CD14-positive monocyte (primary cell): ENCODE measurements around the gene LCOR. TPM values are rescaled to one million over a fixed set of nuclear protein-coding genes. Genes with fewer than 3 reads are reported as not detected.

ENCODE experiments used
- DNase-seq, 3 donors: peaks; one replicate each; pipeline ENCODE4 v3.0.0-alpha.2; 2011 to 2022
- H2AFZ ChIP-seq: 2 replicates; pipeline ENCODE4 v1.6.0; 2012; ENCODE audit warnings: mild to moderate bottlenecking, low read depth, low read length, inconsistent platforms; ENCODE audit not compliant: insufficient read depth, poor library complexity, severe bottlenecking
- H3K27ac ChIP-seq, 2 donors: 1 replicate in 1 of 2; 2 replicates in 1 of 2; pipeline ENCODE4 v1.5.1; 2012 to 2013; ENCODE audit warnings: low read length in 2 of 2, control low read depth in 1 of 2, inconsistent platforms in 1 of 2, low read depth in 1 of 2, mild to moderate bottlenecking in 1 of 2
- H3K27me3 ChIP-seq, 2 donors: one replicate each; pipeline versions ENCODE4 v1.6.0 to v1.6.1; 2011 to 2013; ENCODE audit warnings: low read length in 2 of 2; ENCODE audit not compliant: control insufficient read depth in 2 of 2, insufficient read depth in 2 of 2
- H3K36me3 ChIP-seq, 2 donors: replicated peaks in 1 of 2; 1 replicate in 1 of 2; 2 replicates in 1 of 2; pipeline versions ENCODE4 v1.5.1 to v1.6.1; 2012 to 2013; ENCODE audit warnings: low read length in 2 of 2, control low read depth in 1 of 2, inconsistent platforms in 1 of 2, mild to moderate bottlenecking in 1 of 2; ENCODE audit not compliant: insufficient read depth in 2 of 2, control insufficient read depth in 1 of 2
- H3K4me1 ChIP-seq, 2 donors: 1 replicate in 1 of 2; 2 replicates in 1 of 2; pipeline versions ENCODE4 v1.5.1 to v1.6.1; 2012 to 2013; ENCODE audit warnings: low read length in 2 of 2, control low read depth in 1 of 2, inconsistent platforms in 1 of 2, mild to moderate bottlenecking in 1 of 2, moderate library complexity in 1 of 2; ENCODE audit not compliant: insufficient read depth in 2 of 2, control insufficient read depth in 1 of 2
- H3K4me2 ChIP-seq: replicated peaks from 2 replicates; pipeline ENCODE3; 2012; ENCODE audit warnings: low read length, moderate library complexity, mild to moderate bottlenecking; ENCODE audit not compliant: poor library complexity, severe bottlenecking; ENCODE audit errors: extremely low read depth
- H3K4me3 ChIP-seq, 3 experiments: fragments of 200-600 bp in 1 of 3; sonication (generic) in 1 of 3; replicated peaks in 1 of 3; 1 replicate in 2 of 3; 2 replicates in 1 of 3; pipeline ENCODE4 v1.5.1; 2011 to 2013; ENCODE audit warnings: low read length in 3 of 3, mild to moderate bottlenecking in 3 of 3, control low read depth in 2 of 3, low read depth in 2 of 3, inconsistent platforms in 1 of 3, moderate library complexity in 1 of 3
- H3K79me2 ChIP-seq: 2 replicates; pipeline ENCODE4 v1.6.0; 2012; ENCODE audit warnings: mild to moderate bottlenecking, control low read depth, inconsistent platforms, low read length, moderate library complexity; ENCODE audit not compliant: insufficient read depth
- H3K9ac ChIP-seq: 2 replicates; pipeline ENCODE4 v1.6.0; 2017; ENCODE audit warnings: low read length, mild to moderate bottlenecking; ENCODE audit not compliant: insufficient read depth, poor library complexity, severe bottlenecking
- H3K9me3 ChIP-seq, 2 donors: replicated peaks in 1 of 2; 1 replicate in 1 of 2; 2 replicates in 1 of 2; pipeline versions ENCODE4 v1.5.1 to v1.6.1; 2012 to 2013; ENCODE audit warnings: low read length in 2 of 2, control low read depth in 1 of 2; ENCODE audit not compliant: control insufficient read depth in 1 of 2, insufficient read depth in 1 of 2
- H4K20me1 ChIP-seq: 2 replicates; pipeline ENCODE4 v1.6.0; 2012; ENCODE audit warnings: mild to moderate bottlenecking, low read length, control low read depth, moderate library complexity; ENCODE audit not compliant: insufficient read depth
- H3K27ac Mint-ChIP-seq, 7 donors: one replicate each; pipeline ENCODE4 v1.8.0; 2020; ENCODE audit warnings: mild to moderate bottlenecking in 7 of 7, mixed read lengths in 7 of 7, moderate library complexity in 6 of 7, inconsistent platforms in 2 of 7
- H3K27me3 Mint-ChIP-seq, 3 donors: one replicate each; pipeline ENCODE4 v1.8.0; 2021 to 2022; ENCODE audit warnings: low read depth in 3 of 3, mild to moderate bottlenecking in 3 of 3, mixed read lengths in 3 of 3, moderate library complexity in 3 of 3, inconsistent platforms in 1 of 3
- H3K36me3 Mint-ChIP-seq, 2 donors: one replicate each; pipeline ENCODE4 v1.8.0; 2020; ENCODE audit warnings: mixed read lengths in 2 of 2, inconsistent platforms in 1 of 2, mild to moderate bottlenecking in 1 of 2
- H3K4me1 Mint-ChIP-seq: one replicate; pipeline ENCODE4 v1.8.0; 2020; ENCODE audit warnings: mild to moderate bottlenecking, mixed read lengths
- H3K4me3 Mint-ChIP-seq, 2 donors: one replicate each; pipeline ENCODE4 v1.8.0; 2020; ENCODE audit warnings: mild to moderate bottlenecking in 2 of 2, mixed read lengths in 2 of 2, moderate library complexity in 1 of 2
- H3K9me3 Mint-ChIP-seq, 7 donors: one replicate each; pipeline ENCODE4 v1.8.0; 2020 to 2022; ENCODE audit warnings: mixed read lengths in 7 of 7, mild to moderate bottlenecking in 6 of 7, moderate library complexity in 6 of 7, inconsistent platforms in 2 of 7
- CTCF ChIP-seq: fragments of 200-600 bp; IDR thresholded peaks from one replicate; pipeline ENCODE4 v1.8.0; 2022; ENCODE audit warnings: antibody characterized with exemption, mild to moderate bottlenecking
- WGBS: methylation state at CpG from one replicate; pipeline ENCODE4 v1.1.5; 2013; ENCODE audit warnings: missing lambda C conversion rate; ENCODE audit not compliant: insufficient coverage; 5-methylcytosine and 5-hydroxymethylcytosine counted together
- intact Hi-C, 2 donors: fragments of 100-400 bp; cut with micrococcal nuclease; formaldehyde crosslinking; loops; one replicate each; pipeline versions ENCODE4 v1.15.0 to v1.15.1; 2023
- polyA plus RNA-seq, 3 donors: library from polyadenylated mRNA; depleted of rRNA in 1 of 3; unstranded in 2 of 3; stranded (reverse) in 1 of 3; fragments of 300-500 nt in 2 of 3; fragments of >200 nt in 1 of 3; fragmentation: Illumina TruSeq in 2 of 3; gene quantifications; 1 replicate in 2 of 3; 2 replicates in 1 of 3; pipeline ENCODE4 v1.2.3, GENCODE V29; 2012 to 2021

LCOR gene
- polyA plus RNA-seq, 3 donors = 5.7 to 11.8 (median 10.0) TPM

- no peak for DNase-seq
- H3K9me3 Mint-ChIP-seq = peaks cover 0 to 8% (median 2%) of the 10 kb centered on the region in 7 donors
These were observed 11.3 kb upstream of the LCOR start for GRCh38 chr10:96820765-96821164.

GRCh38 chr10:96826438-96826837, 5.7 kb upstream of the LCOR start:
- peak overlapping the region; percentile 36 to 54 for H3K27ac ChIP-seq
- Mint-ChIP-seq H3K27me3 (peaks cover 0 to 4% (median 4%) of the 10 kb centered on the region in 3 donors), H3K27ac (peak overlapping the region; percentile 68 to 96 (median 94))

More at GRCh38 chr10:96820765-96821164, 11.3 kb upstream of the LCOR start:
- Histone ChIP-seq H2AFZ (no peak overlapping the region), H3K4me2 (no peak overlapping the region), H3K36me3 (no peaks in the 10 kb centered on the region), H4K20me1 (no peaks in the 10 kb centered on the region), H3K79me2 (no peaks in the 10 kb centered on the region), H3K9me3 (no peaks in the 10 kb centered on the region), H3K4me1 (peaks cover 11 to 12% of the 10 kb centered on the region in 2 donors), H3K4me3 (no peak overlapping the region), H3K9ac (no peak overlapping the region), H3K27ac (no peak overlapping the region), H3K27me3 (no peaks in the 10 kb centered on the region)
- H3K27ac Mint-ChIP-seq = no peak overlapping the region
- peaks cover 0 to 5% (median 4%) of the 10 kb centered on the region in 3 donors for H3K27me3 Mint-ChIP-seq
- no peak for TF ChIP-seq CTCF
- no peak overlapping the region for H3K4me3 Mint-ChIP-seq
- 75% methylated on average over 3 of the region's 5 CpGs for WGBS
- no peaks in the 10 kb centered on the region for H3K36me3 Mint-ChIP-seq
- intact Hi-C loops = loop anchor here in 1 of 2 donors (10.0 kb wide), 1 partner anchor 56 kb away; no protein-coding TSS in a partner anchor
- H3K4me1 Mint-ChIP-seq = peaks cover 9% of the 10 kb centered on the region

More at GRCh38 chr10:96826438-96826837, 5.7 kb upstream of the LCOR start:
- H3K36me3 Mint-ChIP-seq = no peaks in the 10 kb centered on the region
- Histone ChIP-seq H4K20me1 (no peaks in the 10 kb centered on the region), H3K36me3 (no peaks in the 10 kb centered on the region), H3K27me3 (no peaks in the 10 kb centered on the region), H3K9me3 (no peaks in the 10 kb centered on the region), H3K79me2 (peaks cover 3% of the 10 kb centered on the region), H2AFZ (no peak overlapping the region), H3K4me2 (no peak overlapping the region), H3K9ac (no peak overlapping the region), H3K4me1 (peaks cover 35 to 38% of the 10 kb centered on the region in 2 donors), H3K4me3 (no peak overlapping the region)
- intact Hi-C loops = loop anchor here in 1 of 2 donors (10.0 kb wide), 1 partner anchor 62 kb away; no protein-coding TSS in a partner anchor
- H3K4me3 Mint-ChIP-seq = no peak overlapping the region
- H3K4me1 Mint-ChIP-seq = peaks cover 35% of the 10 kb centered on the region
- no peak for TF ChIP-seq CTCF
- peak in 2 of 3 donors; percentile 20 to 35 for DNase-seq
- peaks cover 0 to 4% (median 0%) of the 10 kb centered on the region in 7 donors for H3K9me3 Mint-ChIP-seq
- WGBS = 80% methylated on average over 1 of the region's 1 CpG
